GM12801 (cell line): ENCODE results near the gene EVX2.

Source experiments
- CTCF ChIP-seq: IDR thresholded peaks from one replicate; pipeline ENCODE4 v1.5.1; 2011; ENCODE audit warnings: control low read depth; ENCODE audit not compliant: insufficient read length; ENCODE audit errors: extremely low read depth

Gene EVX2

GRCh38 chr2:176107731-176108181 is 24.0 kb upstream of the EVX2 start:
- TF ChIP-seq CTCF, result no peak

- no peak for TF ChIP-seq CTCF
Observed at GRCh38 chr2:176106581-176107539, 23.1 kb upstream of the EVX2 start, which contains the start of gene HOXD11. Gene HOXD11 (plus strand): TSS chr2:176107280. CDS start chr2:176107356, 76 bp downstream.

GRCh38 chr2:176105730-176106580 is 22.2 kb upstream of the EVX2 start:
- no peak for TF ChIP-seq CTCF

- no peak for TF ChIP-seq CTCF
Observed at GRCh38 chr2:176105078-176105729, 21.4 kb upstream of the EVX2 start.

GRCh38 chr2:176104316-176105077 is 20.7 kb upstream of the EVX2 start:
- TF ChIP-seq CTCF, result no peak

- no peak for TF ChIP-seq CTCF
Observed at GRCh38 chr2:176103742-176104315, 20.1 kb upstream of the EVX2 start.
